RCC 7860 (cell line): ENCODE measurements around the gene SLC35F5.
"Not testable (repeated sequence)": the region's sequence is repeated elsewhere in the genome, so short reads cannot be mapped to it uniquely, and the experiment has no call there.

ENCODE experiments used
- DNase-seq: peaks from one replicate; pipeline ENCODE4 v3.0.0-alpha.2; 2015; ENCODE audit warnings: low spot score
- FAIRE-seq: peaks from 2 replicates; lab custom pipeline; 2012; peaks lifted over from hg19 to GRCh38; lab: Jason Lieb, UNC

SLC35F5 gene

DNA sequence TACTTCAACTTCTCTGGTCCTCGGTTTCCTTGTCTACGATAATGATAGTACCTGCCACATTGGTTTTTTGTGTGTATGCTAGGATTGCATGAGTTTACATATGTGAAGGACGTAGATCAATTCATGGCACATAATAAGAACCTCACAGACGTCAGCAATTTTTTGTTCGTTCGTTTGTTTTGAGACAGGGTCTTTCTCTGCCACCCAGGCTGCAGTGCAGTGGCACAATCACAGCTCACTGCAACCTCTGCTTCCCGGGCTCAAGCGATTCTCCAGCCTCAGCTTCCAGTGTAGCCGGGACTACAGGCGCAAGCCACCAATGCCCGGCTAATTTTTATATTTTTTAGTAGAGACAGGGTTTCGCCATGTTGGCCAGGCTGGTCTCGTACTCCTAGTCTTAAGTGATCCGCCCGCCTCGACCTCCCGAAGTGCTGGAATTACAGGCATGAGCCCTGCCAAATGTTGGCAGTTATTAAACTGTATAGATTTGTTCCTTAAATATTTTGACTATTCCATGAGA is 756 bp upstream of the SLC35F5 start:
- DNase-seq = no peak
- no peak for FAIRE-seq

DNA sequence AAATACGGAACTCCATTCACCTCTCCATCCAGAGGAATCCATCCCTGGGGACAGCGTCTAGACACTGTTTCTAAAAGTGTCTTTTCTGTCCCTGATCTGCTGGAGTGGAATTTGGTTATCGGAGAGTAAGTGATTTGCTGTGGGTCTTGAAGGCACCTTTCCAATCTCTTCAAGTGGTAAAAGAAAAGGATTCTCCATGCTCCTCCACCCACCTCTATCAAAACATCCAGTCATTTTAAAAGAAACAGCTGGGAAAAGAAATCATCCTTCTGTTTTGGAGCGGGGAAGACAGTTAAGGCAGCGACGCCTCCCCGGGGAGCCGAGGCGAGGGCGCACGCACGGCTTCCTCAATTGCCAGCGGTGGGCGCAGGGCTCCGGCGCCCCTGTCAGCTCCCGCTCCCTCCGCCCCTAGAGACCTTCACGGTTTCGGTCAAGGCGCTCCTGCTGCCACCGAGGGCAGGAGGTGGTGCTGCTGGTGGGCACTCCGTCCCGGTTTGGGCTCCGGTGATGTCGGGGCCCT is 547 bp downstream of the SLC35F5 start:
- DNase-seq = no peak
- no peak for FAIRE-seq

DNA sequence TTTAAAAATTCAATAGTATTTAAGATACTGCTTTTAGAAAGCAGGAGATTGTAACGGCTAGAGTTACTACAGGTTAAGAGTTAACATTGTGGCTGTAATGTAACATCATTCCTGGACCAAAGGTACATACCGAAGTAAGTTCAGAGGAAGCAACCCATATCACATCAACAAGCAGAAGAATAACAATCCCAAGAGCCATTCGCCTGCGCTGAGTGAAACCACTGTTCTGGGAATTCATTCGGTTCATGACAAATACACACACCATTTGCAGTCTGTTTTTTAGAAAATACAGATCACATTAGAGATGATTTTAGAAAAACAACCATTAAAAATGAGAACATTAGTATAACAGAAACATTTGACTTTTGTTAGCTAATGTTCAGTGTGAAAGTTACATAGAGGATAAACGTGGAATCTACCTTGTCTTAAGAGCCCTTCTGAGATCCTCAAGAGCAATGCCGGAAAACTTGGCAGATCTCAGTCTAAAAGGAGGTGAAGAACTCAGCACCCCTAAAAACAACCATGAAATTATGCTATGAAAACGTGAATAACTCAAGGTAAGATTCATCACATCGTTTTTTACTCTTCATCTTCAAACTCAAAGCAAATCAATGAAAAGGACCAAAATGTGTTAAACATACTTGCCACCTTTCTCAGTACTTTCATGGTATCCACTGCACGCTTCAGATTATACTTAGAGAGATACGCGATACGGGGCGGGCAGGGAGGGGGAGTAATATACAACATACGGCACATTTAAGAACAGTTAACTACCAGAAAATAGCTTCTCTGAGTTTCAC is 1.2 kb downstream of the SLC35F5 start:
- FAIRE-seq = peak; percentile 61
- DNase-seq = peak; percentile 19

DNA sequence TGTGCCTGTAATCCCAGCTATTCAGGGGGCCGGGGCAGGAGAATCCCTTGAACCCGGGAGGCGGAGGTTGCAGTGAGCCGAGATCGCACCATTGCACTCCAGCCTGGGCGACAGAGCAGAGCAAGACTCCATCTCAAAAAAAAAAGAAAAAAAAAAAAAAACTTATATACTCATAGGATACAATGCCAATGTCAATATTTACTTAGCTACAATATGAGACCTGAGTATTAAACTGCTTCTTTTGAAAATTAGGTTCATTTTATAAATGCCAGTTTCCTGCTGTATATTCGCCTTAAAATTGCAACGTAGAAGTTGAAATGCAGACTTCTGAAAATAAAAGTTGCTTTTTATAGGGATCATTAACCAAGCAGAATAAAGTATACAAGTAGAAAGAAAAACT is 2.3 kb downstream of the SLC35F5 start:
- FAIRE-seq (no peak), DNase-seq (no peak)

DNA sequence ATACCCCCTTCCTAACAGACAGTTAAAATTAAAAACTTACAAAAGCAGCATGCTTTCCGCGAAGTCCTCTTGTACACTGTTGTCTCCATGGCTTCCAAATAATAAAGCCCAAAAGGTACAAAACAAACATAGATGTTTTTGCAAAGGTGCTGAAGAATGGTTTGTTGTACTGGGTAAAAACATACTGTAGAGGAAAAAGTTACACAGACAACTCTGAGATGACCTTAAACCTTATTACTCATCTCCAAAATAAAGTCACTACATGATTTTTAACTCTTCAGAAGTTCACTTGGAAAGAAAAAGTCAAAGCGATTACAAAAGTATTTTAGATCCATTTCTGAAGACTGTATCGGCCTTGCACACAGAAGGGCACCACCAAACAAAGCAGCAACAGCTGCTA is 6.1 kb downstream of the SLC35F5 start:
- no peak for DNase-seq
- no peak for FAIRE-seq

DNA sequence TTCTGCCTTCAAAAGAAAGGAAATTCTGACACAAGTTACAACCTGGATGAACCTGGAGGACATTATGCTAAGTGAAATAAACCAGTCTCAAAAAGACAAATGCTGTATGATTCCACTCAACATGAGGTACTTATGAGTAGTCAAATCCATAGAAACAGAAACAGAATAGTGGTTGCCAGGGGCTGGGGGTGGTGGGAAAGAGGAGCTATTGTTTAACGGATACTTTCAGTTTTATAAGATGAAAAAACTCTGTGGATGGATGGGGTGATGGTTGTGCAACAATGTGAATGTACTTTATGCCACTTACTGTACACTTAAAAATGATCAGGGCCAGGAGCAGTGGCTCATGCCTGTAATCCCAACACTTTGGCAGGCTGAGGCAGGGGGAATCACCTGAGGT is 15.4 kb downstream of the SLC35F5 start:
- no peak for FAIRE-seq
- no peak for DNase-seq

DNA sequence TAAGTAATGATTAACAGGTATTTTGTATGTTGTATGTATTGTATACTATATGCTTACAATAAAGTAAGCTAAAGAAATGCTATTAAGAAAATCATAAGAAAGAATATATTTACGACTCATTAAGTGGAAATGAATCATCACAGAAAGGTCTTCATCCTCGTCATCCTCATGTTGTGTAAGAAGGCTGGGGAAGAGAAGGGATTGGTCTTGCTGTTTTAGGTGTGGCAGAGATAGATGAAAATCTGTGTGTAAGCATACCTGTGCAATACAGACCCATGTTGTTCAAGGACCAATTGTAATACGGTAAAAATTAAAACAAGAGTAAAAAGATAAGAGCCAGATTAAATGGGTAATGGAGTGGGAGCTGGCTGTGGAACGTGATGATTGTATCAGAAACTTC is 16.6 kb downstream of the SLC35F5 start:
- DNase-seq (no peak), FAIRE-seq (no peak)

DNA sequence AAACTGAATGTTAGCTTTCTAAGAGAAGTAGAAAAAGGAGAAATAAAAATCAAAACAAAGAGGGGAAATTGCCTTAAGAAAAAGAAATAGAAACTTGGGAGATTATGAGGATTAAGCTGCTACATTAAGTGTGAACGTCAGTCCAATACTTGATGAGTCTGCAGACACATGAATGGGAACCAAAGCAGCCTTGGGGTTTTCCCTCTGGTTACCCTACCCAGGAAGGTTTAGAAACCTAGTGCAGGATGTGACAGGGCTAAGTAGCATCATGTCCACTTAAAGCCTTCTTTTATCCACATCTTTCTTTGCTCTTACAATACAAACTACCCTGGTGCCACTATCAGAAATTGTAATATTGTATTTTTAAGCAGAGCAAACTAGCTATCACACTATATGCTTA is 22.3 kb downstream of the SLC35F5 start:
- DNase-seq (no peak), FAIRE-seq (no peak)

DNA sequence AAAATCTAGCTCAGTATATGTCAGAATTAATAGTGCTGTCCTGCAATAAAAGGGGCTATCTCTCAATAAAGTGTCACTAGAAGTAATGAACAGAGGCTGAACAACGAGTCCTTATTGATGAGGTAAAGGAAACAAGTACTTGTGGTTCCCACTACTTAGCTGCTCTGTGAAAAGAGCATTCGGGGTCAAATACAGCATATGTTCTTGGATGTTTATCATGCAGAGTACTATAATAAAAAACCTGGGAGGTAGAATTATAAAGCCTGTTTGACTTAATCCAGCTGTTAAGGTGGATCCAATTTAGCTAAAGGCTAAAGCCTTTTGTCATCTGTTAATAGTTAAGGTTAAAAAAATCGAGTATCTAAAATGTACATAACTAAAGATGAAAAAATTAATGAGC is 32.4 kb downstream of the SLC35F5 start:
- DNase-seq (no peak), FAIRE-seq (no peak)

DNA sequence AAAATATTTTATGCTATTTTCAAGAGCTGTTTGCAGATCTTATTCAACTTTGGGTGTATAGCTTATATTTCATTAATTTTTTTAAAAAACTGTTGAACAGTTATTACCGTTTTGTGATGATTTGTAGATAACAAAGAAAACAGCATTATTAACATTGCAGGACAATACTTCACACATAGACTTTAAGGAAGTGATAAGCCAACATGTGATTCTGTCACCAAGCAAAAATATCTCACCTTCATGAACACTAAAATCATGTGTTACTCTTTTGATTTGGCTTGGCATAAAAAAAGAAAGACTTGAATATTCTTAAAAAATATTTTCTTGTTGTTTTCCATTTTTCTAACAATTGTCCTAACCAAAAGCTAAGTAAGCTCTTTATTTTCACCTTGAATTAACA is 33.0 kb downstream of the SLC35F5 start:
- FAIRE-seq (no peak), DNase-seq (no peak)

DNA sequence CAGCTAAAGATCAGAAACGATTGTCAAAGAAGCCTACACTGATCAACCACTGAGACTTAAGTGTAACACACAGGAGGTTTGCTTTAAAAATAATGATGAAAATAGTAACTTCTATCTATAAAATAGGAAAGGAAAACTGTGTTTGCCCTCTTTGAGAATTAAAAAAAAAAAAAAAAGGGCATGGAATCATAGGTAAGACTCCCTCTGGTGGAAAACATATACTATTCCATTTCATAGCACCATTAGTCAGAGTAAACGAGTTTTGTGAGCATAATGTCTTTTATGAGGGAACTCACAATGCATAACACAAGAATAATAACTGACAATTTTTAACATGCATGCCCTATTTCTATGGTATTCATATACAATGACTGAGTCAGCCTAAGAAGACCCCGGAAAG is 36.3 kb downstream of the SLC35F5 start:
- FAIRE-seq (no peak), DNase-seq (peak; percentile 24)

DNA sequence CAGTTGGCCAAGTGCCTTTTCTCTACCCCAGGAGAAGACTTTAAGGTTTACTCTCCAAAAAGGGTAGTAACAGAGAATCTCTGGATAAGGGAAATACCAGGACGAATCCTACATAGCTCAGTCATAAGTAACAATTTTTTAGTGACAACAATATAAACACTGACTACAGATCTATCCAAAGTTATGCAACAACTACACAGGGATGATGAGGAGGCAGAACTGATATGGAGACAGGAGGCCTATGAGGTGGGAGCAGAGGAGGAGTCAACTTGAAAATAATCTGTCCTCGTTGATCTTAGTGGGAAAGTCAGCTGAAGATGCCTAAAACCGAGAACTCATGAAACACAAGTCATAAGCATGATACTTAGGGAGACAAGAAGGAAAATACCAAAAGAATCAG is 40.2 kb downstream of the SLC35F5 start:
- FAIRE-seq (no peak), DNase-seq (no peak)

DNA sequence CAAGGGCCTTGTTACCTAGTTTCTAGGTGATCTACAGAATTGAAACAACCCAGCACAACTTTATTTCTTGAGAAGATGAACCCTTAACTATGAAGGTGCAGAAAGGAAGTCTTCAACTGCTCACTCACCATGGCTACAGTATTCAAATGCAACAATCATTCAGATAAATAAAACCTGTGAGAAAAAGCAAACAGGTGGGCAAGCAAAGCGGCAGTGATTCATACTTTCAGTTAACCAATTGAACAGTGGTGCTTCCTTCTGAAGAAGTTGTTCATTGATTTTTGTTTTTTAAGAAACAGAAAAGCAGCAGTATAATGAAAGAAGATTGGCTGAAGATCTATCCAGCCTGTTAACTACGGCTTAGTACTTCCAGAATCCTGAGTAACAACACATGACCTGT is 43.5 kb downstream of the SLC35F5 start:
- no peak for FAIRE-seq
- DNase-seq = no peak

DNA sequence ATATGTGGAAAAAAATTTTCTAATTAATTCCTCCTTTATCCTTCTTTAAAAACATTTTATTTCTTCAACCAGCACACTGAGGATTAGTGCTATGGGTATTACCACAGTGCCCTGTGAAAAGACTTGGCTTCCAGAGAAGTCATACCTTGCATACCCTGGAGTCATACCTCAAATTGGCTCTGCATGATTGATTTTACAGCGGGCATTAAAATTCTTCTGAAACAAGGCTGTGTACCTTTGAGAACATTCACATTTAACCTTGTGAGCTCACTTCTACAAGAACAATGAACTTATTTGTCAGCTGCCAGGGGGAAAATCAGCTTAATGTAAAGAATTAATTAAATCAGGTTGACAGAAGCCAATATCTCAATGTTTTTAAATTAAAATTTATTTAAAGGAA is 44.6 kb downstream of the SLC35F5 start:
- FAIRE-seq (no peak), DNase-seq (peak; percentile 12)

DNA sequence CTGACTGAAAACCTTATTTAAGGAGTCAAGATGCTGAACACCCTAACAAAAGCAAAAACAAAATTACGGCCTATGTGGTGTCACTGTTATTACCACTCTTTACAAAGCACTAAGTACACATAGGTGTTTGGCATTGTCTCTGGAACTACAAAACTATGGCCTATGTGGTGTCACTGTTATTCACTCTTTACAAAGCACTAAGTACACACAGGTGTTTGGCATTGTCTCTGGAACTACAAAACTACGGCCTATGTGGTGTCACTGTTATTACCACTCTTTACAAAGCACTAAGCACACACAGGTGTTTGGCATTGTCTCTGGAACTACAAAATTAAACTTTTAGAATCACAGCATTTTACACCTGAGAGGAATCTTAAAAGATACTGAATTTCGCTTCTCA is 47.4 kb downstream of the SLC35F5 start:
- no peak for DNase-seq
- FAIRE-seq = no peak

DNA sequence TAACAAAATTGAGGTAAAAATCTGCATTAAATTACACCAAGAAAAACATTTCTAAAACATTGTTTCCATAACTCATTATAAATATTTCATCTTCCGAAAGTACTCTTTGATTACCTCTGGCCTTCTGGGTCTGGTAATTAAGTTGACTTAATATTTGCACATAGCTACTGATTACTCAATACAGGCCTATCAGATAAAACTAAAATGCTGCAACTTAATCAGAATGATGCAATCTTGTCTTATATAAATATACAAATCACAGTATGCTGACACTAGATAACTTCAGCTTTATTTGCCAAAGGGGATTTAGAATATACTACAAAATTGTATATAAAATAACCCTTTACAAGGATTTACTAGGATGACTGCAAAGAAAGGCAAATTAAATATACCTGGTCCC is 49.3 kb downstream of the SLC35F5 start:
- FAIRE-seq (no peak), DNase-seq (no peak)

DNA sequence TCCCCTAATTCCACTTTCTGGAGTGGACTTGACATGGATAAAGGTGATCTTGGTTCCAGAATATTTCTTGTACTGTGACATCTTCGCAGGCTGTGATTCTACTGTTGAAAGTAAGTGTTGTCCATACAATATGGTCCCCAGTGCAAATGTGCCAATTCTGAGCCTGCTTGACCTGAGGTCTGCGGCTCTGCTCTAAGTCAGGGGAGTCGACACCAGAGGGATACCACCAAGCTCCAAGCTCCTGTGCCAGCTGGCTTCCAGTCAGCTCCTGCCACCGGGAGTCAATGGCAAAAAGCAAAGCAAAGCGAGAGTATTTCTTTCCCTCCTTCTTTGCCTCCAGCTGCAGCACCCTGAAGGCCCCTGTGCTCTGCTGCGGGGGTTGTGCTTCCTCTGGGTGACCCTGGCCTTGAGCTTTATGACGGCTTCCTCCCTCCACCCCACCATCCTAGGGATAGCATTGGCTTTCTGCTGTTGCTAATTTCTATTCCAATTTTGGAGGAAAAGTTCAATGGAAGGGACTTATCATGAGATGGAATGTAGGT is 50.4 kb downstream of the SLC35F5 start:
- no peak for FAIRE-seq

DNA sequence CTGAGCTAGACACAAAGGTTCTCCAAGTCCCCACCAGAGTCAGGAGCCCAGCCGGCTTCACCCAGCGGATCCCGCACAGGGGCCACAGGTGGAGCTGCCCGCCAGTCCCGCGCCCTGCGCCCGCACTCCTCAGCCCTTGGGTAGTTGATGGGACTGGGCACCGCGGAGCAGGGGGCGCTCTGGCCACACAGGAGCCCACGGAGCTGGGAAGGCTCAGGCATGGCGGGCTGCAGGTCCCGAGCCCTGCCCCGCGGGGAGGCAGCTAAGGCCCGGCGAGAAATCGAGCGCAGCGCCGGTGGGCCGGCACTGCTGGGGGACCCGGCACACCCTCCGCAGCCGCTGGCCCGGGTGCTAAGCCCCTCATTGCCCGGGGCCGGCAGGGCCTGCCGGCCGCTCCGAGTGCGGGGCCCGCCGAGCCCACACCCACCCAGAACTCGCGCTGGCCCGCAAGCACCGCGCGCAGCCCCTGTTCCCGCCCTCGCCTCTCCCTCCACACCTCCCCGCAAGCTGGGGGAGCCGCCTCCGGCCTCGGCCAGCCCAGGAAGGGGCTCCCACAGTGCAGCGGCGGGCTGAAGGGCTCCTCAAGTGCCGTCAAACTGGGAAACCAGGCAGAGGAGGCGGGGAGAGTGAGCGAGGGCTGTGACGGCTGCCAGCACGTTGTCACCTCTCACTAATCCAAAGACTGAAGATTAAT is 52.0 kb downstream of the SLC35F5 start:
- not testable (repeated sequence) for FAIRE-seq

More for the DNA sequence above, 50.4 kb downstream of the SLC35F5 start:
- DNase-seq = no peak

DNA sequence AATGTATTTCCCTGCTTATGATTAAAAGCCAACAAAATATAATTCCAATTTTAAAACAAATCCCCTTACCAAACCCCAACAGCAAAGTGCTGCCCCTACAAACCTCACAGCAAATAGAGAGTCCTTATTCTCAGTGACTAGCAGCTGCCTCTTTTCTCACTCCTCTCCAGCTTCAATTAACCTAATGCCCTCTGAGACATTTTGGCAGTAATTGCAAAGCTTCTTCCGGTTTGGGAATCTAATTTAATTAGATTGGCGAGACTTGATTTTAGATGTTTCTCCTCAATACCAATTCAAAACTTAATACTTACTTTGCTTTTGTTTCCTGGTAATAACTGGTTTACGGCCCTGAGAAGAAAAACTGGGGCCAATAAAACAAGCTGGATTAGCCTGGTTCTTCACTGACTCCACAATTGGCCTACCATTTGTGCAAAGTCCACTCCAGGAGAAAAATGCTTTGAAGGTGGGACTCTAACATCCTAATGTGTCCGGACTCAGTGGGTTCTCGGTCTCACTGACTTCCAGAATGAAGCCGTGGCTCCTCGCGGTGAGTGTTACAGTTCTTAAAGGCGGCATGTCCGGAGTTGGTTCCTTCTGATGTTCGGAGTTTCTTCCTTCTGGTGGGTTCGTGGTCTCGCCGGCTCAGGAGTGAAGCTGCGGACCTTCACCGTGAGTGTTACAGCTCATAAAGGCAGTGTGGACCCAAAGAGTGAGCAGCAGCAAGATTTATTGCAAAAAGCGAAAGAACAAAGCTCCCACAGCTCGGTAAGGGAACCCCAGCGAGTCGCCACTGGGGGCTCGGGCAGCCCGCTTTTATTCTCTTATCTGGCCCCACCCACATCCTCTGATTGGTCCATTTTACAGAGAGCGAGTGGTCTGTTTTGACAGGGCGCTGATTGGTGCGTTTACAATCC is 52.8 kb downstream of the SLC35F5 start:
- FAIRE-seq = no peak
- DNase-seq = no peak

More for the DNA sequence above, 52.0 kb downstream of the SLC35F5 start:
- DNase-seq = not testable (repeated sequence)

DNA sequence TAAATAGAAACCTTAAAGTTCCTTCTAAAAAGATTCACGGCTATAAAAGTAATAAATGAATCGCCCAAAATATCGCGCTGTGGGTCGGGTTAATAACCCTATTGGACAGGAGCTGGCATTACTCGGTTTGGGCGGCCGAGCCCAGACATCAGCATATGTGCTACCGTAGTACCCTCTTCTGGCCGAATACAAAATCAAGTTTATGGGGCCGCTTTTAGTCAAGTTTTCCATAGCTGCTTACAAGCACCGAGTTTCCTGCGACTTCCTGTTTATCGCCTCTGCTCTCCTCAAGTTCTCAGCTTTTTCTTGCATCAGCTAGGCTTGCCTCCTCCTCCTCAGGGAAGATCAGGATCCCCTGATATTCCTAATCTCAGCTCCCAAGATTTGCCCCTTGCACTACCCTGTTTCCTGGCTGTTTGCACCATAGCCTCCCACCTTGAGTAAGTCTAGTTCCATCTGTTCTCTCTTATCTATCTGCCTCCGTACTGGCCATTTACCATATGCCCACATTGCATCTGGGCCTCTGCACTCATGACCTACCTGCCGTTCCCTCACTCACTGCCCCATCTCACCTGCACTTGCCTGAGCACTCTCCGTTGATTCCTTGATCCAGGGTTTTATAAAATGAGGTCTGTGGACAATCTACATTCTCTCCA is 56.1 kb downstream of the SLC35F5 start:
- no peak for DNase-seq
- FAIRE-seq = no peak
